H1 (cell line): ENCODE results near the gene ARID1B. TPM values are rescaled to one million over a fixed set of nuclear protein-coding genes. Genes with fewer than 3 reads are reported as not detected.

Experiments used
- polyA plus RNA-seq, 7 experiments: library from polyadenylated mRNA; depleted of rRNA in 3 of 7; stranded (reverse) in 5 of 7; unstranded in 2 of 7; fragments of >200 nt in 5 of 7; fragments of 200-250 nt in 2 of 7; gene quantifications; 1 replicate in 5 of 7; 2 replicates in 1 of 7; 4 replicates in 1 of 7; pipeline versions ENCODE4 v1.2.1 to v1.2.3, GENCODE V29; 2011 to 2013; ENCODE audit warnings: missing spikeins in 2 of 7, mixed read lengths in 2 of 7
- total RNA-seq: library from RNA; stranded (reverse); fragmentation: NEBNext Ultra II Directional; extraction: Animal tissue kit (Norgen Biotek cat#: 25700); gene quantifications from 2 replicates; pipeline ENCODE4 v1.2.1, GENCODE V29; 2021
- TF ChIP-seq, protein P1 (sequence below): IDR thresholded peaks from 2 replicates; pipeline ENCODE4 v1.6.1; 2012; ENCODE audit warnings: inconsistent platforms

Gene ARID1B
- total and polyA plus RNA-seq, 2 of the 8 experiments (the other 6 are each of a cell fraction or from before 2014, with no cell fraction given) = 24.3 to 70.3 TPM

DNA sequence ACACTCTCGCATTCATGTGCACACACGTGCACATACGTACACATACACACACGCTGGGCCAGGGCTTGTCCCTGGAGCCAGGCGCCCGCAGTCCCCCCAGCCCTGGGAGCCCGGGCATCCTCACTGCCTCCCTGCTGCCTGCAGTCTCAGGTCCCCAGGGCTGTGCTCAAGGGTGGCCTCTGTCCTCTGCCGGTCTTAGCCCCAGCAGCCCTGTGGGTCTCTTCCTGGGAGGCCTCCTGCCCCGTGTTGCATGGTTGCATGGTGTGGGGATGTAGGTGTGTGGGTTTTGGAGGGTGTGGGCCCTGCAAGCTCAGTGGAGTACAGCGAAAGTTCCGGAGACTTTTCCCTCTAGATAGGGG is 444.6 kb downstream of the ARID1B start (continued):
- TF ChIP-seq, protein P1, sequence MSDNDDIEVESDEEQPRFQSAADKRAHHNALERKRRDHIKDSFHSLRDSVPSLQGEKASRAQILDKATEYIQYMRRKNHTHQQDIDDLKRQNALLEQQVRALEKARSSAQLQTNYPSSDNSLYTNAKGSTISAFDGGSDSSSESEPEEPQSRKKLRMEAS = no peak
